Measurements from ENCODE around the gene MTCL1. TPM values are rescaled to one million over a fixed set of nuclear protein-coding genes. Genes with fewer than 3 reads are reported as not detected.

Gene MTCL1
- total and polyA plus RNA-seq, 2 donors (not counting 1 experiment from before 2014, with no cell fraction given), result 35.0 to 56.0 TPM

DNA sequence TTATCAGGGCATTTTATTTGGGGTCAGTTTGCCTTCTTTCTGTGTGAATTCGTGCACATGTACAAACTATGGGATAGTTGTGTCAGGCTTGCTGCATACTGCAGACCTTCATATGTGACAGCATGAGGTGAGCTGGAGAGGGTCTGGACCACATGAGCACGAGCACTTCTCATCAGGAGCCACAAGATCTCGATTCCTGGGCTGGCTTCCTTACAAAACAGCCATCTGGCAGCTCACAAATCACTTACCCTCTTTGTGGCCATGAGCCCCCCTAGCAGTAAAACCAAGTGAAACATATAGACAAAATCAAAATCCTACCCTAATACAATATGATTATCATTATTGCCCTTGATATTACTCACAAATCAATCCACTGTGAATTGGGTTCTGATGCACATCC lies 121.2 kb downstream of the MTCL1 start:
- H3K27ac ChIP-seq (ENCODE audit: insufficient read depth, low read length), result no peak overlapping the region
- no peaks in the 10 kb centered on the region for H4K20me1 ChIP-seq (ENCODE audit: control insufficient read depth, extremely low read depth, insufficient read depth, low read length)
- no peak overlapping the region for H2AFZ ChIP-seq (ENCODE audit: low read length)
- H3K4me3 ChIP-seq (replicated peaks in 1 of 4; ENCODE audit: control extremely low read depth in 1 of 4, insufficient read depth in 1 of 4, low read depth in 3 of 4, low read length in 4 of 4), result no peak overlapping the region
- TF ChIP-seq, protein P1, sequence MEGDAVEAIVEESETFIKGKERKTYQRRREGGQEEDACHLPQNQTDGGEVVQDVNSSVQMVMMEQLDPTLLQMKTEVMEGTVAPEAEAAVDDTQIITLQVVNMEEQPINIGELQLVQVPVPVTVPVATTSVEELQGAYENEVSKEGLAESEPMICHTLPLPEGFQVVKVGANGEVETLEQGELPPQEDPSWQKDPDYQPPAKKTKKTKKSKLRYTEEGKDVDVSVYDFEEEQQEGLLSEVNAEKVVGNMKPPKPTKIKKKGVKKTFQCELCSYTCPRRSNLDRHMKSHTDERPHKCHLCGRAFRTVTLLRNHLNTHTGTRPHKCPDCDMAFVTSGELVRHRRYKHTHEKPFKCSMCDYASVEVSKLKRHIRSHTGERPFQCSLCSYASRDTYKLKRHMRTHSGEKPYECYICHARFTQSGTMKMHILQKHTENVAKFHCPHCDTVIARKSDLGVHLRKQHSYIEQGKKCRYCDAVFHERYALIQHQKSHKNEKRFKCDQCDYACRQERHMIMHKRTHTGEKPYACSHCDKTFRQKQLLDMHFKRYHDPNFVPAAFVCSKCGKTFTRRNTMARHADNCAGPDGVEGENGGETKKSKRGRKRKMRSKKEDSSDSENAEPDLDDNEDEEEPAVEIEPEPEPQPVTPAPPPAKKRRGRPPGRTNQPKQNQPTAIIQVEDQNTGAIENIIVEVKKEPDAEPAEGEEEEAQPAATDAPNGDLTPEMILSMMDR (conservative IDR thresholded peaks at IDR 0.05 in 1 of 2, IDR thresholded peaks at IDR 0.05 in 1 of 2; ENCODE audit: low read depth in 1 of 2, low read length in 2 of 2), result no peak
- TF ChIP-seq EZH2 (IDR thresholded peaks at IDR 0.05; ENCODE audit: low read length, missing control alignments), result no peak
- peaks cover 34% of the 10 kb centered on the region for H3K36me3 ChIP-seq (ENCODE audit: control insufficient read depth, insufficient read depth, low read length)
- no peaks in the 10 kb centered on the region for H3K4me1 ChIP-seq (ENCODE audit: control insufficient read depth, extremely low read depth, insufficient read depth, low read length)
- H3K9ac ChIP-seq (ENCODE audit: insufficient read depth, low read length), result no peak overlapping the region
- no peaks in the 10 kb centered on the region for H3K79me2 ChIP-seq (ENCODE audit: control insufficient read depth, insufficient read depth, low read length)
- no peaks in the 10 kb centered on the region for H3K9me3 ChIP-seq (ENCODE audit: control insufficient read depth, insufficient read depth, low read depth, low read length)
- no peaks in the 10 kb centered on the region for H3K27me3 ChIP-seq (ENCODE audit: control insufficient read depth, insufficient read depth, low read length)
- H3K4me2 ChIP-seq (ENCODE audit: extremely low read depth, insufficient read depth, low read length), result no peak overlapping the region
- DNase-seq (ENCODE audit: low read depth in 2 of 2), result no peak

DNA sequence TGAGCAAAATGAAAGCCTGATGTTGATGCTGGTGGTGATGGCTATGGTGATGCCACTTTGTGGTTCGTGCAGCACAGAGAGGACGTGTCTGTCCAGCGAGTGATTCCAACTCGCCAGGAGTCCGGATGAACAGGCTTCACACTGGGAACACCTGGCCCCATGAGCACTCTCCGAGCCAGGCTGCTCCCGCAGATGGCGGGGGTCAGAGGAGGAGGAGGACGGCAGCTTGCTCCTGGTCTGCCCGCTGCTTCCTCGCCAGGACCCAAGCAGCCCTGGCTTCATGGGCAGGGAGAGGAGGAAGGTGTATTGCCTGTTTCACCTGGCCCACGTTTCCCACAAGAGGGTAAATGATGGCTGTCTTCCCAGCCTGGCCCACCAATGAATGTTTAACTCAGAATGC lies 121.6 kb downstream of the MTCL1 start:
- no peaks in the 10 kb centered on the region for H3K9me3 ChIP-seq (ENCODE audit: control insufficient read depth, insufficient read depth, low read depth, low read length)
- no peak for TF ChIP-seq EZH2 (IDR thresholded peaks at IDR 0.05; ENCODE audit: low read length, missing control alignments)
- TF ChIP-seq, protein P1 (conservative IDR thresholded peaks at IDR 0.05 in 1 of 2, IDR thresholded peaks at IDR 0.05 in 1 of 2; ENCODE audit: low read depth in 1 of 2, low read length in 2 of 2), result no peak
- no peak overlapping the region for H3K4me3 ChIP-seq (replicated peaks in 1 of 4; ENCODE audit: control extremely low read depth in 1 of 4, insufficient read depth in 1 of 4, low read depth in 3 of 4, low read length in 4 of 4)
- peaks cover 35% of the 10 kb centered on the region for H3K36me3 ChIP-seq (ENCODE audit: control insufficient read depth, insufficient read depth, low read length)
- no peaks in the 10 kb centered on the region for H4K20me1 ChIP-seq (ENCODE audit: control insufficient read depth, extremely low read depth, insufficient read depth, low read length)
- H3K27me3 ChIP-seq (ENCODE audit: control insufficient read depth, insufficient read depth, low read length), result no peaks in the 10 kb centered on the region
- no peaks in the 10 kb centered on the region for H3K4me1 ChIP-seq (ENCODE audit: control insufficient read depth, extremely low read depth, insufficient read depth, low read length)
- no peak overlapping the region for H3K9ac ChIP-seq (ENCODE audit: insufficient read depth, low read length)
- H2AFZ ChIP-seq (ENCODE audit: low read length), result no peak overlapping the region
- no peak overlapping the region for H3K27ac ChIP-seq (ENCODE audit: insufficient read depth, low read length)
- no peak for DNase-seq (ENCODE audit: low read depth in 2 of 2)
- no peak overlapping the region for H3K4me2 ChIP-seq (ENCODE audit: extremely low read depth, insufficient read depth, low read length)
- no peaks in the 10 kb centered on the region for H3K79me2 ChIP-seq (ENCODE audit: control insufficient read depth, insufficient read depth, low read length)

DNA sequence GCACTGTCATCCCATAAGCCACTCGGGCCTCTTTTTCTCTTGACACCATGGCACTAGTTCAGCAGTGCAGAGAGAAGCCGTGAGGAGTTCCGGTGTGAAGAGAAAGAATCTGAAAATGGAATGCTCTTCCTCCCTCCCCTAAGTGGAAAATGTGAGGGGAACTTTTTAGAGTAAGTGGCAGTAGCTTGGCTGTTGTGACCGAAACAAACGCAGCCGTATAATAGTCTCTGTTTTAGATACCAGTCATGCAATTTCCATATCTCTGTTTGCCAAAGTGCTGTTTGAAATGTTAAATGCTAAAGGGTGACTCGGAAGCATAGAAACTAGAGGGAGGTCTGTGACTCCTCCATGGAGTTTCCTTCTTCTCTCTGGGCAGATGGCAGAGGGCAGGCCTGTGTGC lies 122.9 kb downstream of the MTCL1 start:
- Histone ChIP-seq H3K79me2 (ENCODE audit: control insufficient read depth, insufficient read depth, low read length) (no peaks in the 10 kb centered on the region), H3K4me3 (replicated peaks in 1 of 4; ENCODE audit: control extremely low read depth in 1 of 4, insufficient read depth in 1 of 4, low read depth in 3 of 4, low read length in 4 of 4) (no peak overlapping the region), H3K9ac (ENCODE audit: insufficient read depth, low read length) (no peak overlapping the region), H3K36me3 (ENCODE audit: control insufficient read depth, insufficient read depth, low read length) (peaks cover 29% of the 10 kb centered on the region), H4K20me1 (ENCODE audit: control insufficient read depth, extremely low read depth, insufficient read depth, low read length) (no peaks in the 10 kb centered on the region), H2AFZ (ENCODE audit: low read length) (no peak overlapping the region), H3K27ac (ENCODE audit: insufficient read depth, low read length) (no peak overlapping the region), H3K27me3 (ENCODE audit: control insufficient read depth, insufficient read depth, low read length) (no peaks in the 10 kb centered on the region), H3K4me2 (ENCODE audit: extremely low read depth, insufficient read depth, low read length) (no peak overlapping the region), H3K9me3 (ENCODE audit: control insufficient read depth, insufficient read depth, low read depth, low read length) (no peaks in the 10 kb centered on the region), H3K4me1 (ENCODE audit: control insufficient read depth, extremely low read depth, insufficient read depth, low read length) (no peaks in the 10 kb centered on the region)
- no peak for DNase-seq (ENCODE audit: low read depth in 2 of 2)
- TF ChIP-seq EZH2 (IDR thresholded peaks at IDR 0.05; ENCODE audit: low read length, missing control alignments), result no peak
- TF ChIP-seq, protein P1 (conservative IDR thresholded peaks at IDR 0.05 in 1 of 2, IDR thresholded peaks at IDR 0.05 in 1 of 2; ENCODE audit: low read depth in 1 of 2, low read length in 2 of 2), result no peak
